Lung (tissue), 12 donors: ENCODE results near the gene HCRTR2. TPM values are rescaled to one million over a fixed set of nuclear protein-coding genes. Genes with fewer than 3 reads are reported as not detected.

ENCODE experiments used
- ATAC-seq: fragments of 200-7000 bp; cut with Tn5 transposase; one replicate; pipeline ENCODE4 v1.9.1; 2020; ENCODE audit warnings: moderate number of reproducible peaks; ENCODE audit not compliant: insufficient read depth, low FRiP score
- DNase-seq, 3 donors: peaks; one replicate each; pipeline ENCODE4 v3.0.0-alpha.2; 2013 to 2017
- H3K27ac ChIP-seq, 2 donors: one replicate each; pipeline ENCODE4 v1.5.1; 2013; ENCODE audit warnings: mild to moderate bottlenecking in 2 of 2, moderate library complexity in 2 of 2, control low read depth in 1 of 2, inconsistent platforms in 1 of 2, low read depth in 1 of 2, low read length in 1 of 2
- H3K27me3 ChIP-seq, 3 donors: one replicate each; pipeline ENCODE4 v1.5.1; 2013; ENCODE audit warnings: low read length in 2 of 3; ENCODE audit not compliant: control insufficient read depth in 3 of 3, insufficient read depth in 3 of 3
- H3K36me3 ChIP-seq, 4 donors: one replicate each; pipeline ENCODE4 v1.5.1; 2013; ENCODE audit warnings: low read length in 4 of 4, mild to moderate bottlenecking in 1 of 4, moderate library complexity in 1 of 4; ENCODE audit not compliant: control insufficient read depth in 4 of 4, insufficient read depth in 4 of 4
- H3K4me1 ChIP-seq, 5 donors: one replicate each; pipeline ENCODE4 v1.5.1; 2013; ENCODE audit warnings: low read length in 5 of 5, mild to moderate bottlenecking in 2 of 5, moderate library complexity in 1 of 5; ENCODE audit not compliant: control insufficient read depth in 5 of 5, insufficient read depth in 5 of 5
- H3K4me3 ChIP-seq: one replicate; pipeline ENCODE4 v1.5.1; 2013; ENCODE audit warnings: mild to moderate bottlenecking, control low read depth, moderate library complexity
- H3K9ac ChIP-seq, 2 donors: one replicate each; pipeline ENCODE4 v1.5.1; 2013; ENCODE audit warnings: low read length in 2 of 2, control low read depth in 1 of 2; ENCODE audit not compliant: insufficient read depth in 1 of 2
- H3K9me3 ChIP-seq, 4 donors: one replicate each; pipeline ENCODE4 v1.5.1; 2013; ENCODE audit warnings: low read length in 3 of 4, mild to moderate bottlenecking in 1 of 4, moderate library complexity in 1 of 4; ENCODE audit not compliant: control insufficient read depth in 4 of 4, insufficient read depth in 3 of 4
- WGBS, 2 donors: extraction: QIAGEN DNeasy Blood & Tissue Kit; methylation state at CpG; one replicate each; pipeline ENCODE4 v1.1.7; 2013; 5-methylcytosine and 5-hydroxymethylcytosine counted together
- polyA plus RNA-seq, 2 donors: library from polyadenylated mRNA; stranded (reverse); fragments of 200-250 nt; gene quantifications; one replicate each; pipeline ENCODE4 v1.2.1, GENCODE V29; 2013
- total RNA-seq, 2 donors: library from RNA; depleted of rRNA in 1 of 2; stranded (reverse); fragments of >200 nt in 1 of 2; gene quantifications; one replicate each; pipeline ENCODE4 v1.2.1, GENCODE V29; 2014 to 2021
- TF ChIP-seq, protein P1 (sequence below): IDR thresholded peaks from 2 replicates; pipeline ENCODE4 v1.5.1; 2012; ENCODE audit warnings: mild to moderate bottlenecking; ENCODE audit errors: control extremely low read depth, extremely low read depth
- donor health status: control.
- donor health status: control.
- donor health status: Bipolar disorder and iron deficiency.
- donor health status: healthy.
- donor health status: DM: yes; HTN: yes; CAD: no.

Gene HCRTR2
- total and polyA plus RNA-seq, 4 donors = not detected

DNA sequence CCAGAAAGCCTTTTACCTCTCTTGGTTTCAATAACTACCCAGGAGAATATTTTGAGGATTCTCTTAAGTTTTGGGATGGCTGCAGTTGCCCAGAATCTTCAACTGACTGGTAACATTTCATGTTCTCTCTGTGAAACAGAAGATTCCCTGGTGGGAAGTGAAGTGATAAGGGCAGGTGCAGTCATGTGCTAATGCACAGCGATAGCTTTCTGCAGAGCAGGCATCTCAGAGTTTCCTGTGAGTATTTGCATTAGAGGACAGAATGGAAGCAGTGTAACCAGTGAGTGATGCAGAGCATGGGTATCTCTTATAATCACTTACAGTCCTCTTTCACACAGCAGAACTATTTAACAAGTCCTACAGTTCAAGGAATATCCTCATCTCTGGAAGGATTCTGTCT, 76.1 kb downstream of the HCRTR2 start:
- 26 to 28% methylated on average over 1 of the region's 1 CpG for WGBS, 2 donors
- Histone ChIP-seq H3K36me3 (no peaks in the 10 kb centered on the region), H3K27ac (no peak overlapping the region), H3K4me3 (no peak overlapping the region), H3K9me3 (no peaks in the 10 kb centered on the region), H3K4me1 (no peaks in the 10 kb centered on the region), H3K9ac (no peak overlapping the region), H3K27me3 (no peaks in the 10 kb centered on the region)
- ATAC-seq (no peak), DNase-seq (no peak)
- TF ChIP-seq, protein P1, sequence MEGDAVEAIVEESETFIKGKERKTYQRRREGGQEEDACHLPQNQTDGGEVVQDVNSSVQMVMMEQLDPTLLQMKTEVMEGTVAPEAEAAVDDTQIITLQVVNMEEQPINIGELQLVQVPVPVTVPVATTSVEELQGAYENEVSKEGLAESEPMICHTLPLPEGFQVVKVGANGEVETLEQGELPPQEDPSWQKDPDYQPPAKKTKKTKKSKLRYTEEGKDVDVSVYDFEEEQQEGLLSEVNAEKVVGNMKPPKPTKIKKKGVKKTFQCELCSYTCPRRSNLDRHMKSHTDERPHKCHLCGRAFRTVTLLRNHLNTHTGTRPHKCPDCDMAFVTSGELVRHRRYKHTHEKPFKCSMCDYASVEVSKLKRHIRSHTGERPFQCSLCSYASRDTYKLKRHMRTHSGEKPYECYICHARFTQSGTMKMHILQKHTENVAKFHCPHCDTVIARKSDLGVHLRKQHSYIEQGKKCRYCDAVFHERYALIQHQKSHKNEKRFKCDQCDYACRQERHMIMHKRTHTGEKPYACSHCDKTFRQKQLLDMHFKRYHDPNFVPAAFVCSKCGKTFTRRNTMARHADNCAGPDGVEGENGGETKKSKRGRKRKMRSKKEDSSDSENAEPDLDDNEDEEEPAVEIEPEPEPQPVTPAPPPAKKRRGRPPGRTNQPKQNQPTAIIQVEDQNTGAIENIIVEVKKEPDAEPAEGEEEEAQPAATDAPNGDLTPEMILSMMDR = no peak

DNA sequence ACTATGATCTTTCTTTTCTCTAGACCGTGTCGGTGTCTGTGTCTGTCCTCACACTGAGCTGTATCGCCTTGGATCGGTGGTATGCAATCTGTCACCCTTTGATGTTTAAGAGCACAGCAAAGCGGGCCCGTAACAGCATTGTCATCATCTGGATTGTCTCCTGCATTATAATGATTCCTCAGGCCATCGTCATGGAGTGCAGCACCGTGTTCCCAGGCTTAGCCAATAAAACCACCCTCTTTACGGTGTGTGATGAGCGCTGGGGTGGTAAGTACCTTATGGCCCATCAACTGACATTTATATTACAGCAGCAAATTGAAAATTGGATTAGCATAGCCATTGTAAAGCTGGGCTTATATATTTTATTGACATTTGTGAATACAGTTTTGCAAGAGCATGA, 80.8 kb downstream of the HCRTR2 start:
- 81 to 84% methylated on average over 10 of the region's 10 CpGs for WGBS, 2 donors
- H3K4me1 ChIP-seq = peaks cover 0 to 2% (median 0%) of the 10 kb centered on the region in 5 donors
- H3K27me3 ChIP-seq = no peaks in the 10 kb centered on the region
- H3K36me3 ChIP-seq = no peaks in the 10 kb centered on the region
- no peak overlapping the region for H3K27ac ChIP-seq
- DNase-seq = no peak
- no peak overlapping the region for H3K9ac ChIP-seq
- ATAC-seq = no peak
- H3K4me3 ChIP-seq = no peak overlapping the region
- TF ChIP-seq, protein P1 = no peak
- no peaks in the 10 kb centered on the region for H3K9me3 ChIP-seq

DNA sequence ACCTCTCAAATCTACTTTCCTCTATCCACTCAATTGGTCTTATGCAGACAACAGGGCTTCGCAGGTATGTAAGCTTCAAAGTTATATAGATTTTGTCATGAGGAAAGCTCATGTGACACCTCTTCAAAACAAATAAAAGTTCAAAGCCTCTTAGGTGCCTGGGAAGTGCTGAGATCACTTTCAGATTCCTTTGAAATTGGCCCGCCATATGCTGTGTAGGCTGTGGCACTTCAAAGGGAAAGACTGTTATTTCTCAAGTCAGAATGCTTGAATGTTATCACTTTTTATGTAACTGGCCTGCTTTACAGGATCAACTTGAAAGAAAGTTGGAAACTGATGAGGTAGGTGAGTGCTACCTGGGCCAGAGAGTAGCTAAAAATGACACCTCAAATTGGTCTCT, 85.9 kb downstream of the HCRTR2 start:
- ATAC-seq = no peak
- Histone ChIP-seq H3K27me3 (no peaks in the 10 kb centered on the region), H3K9ac (no peak overlapping the region), H3K9me3 (no peaks in the 10 kb centered on the region), H3K4me3 (no peak overlapping the region), H3K27ac (no peak overlapping the region), H3K4me1 (peaks cover 0 to 2% (median 0%) of the 10 kb centered on the region in 5 donors), H3K36me3 (no peaks in the 10 kb centered on the region)
- TF ChIP-seq, protein P1 = no peak
- WGBS, 2 donors = 74 to 82% methylated on average over 2 of the region's 2 CpGs
- DNase-seq = no peak

DNA sequence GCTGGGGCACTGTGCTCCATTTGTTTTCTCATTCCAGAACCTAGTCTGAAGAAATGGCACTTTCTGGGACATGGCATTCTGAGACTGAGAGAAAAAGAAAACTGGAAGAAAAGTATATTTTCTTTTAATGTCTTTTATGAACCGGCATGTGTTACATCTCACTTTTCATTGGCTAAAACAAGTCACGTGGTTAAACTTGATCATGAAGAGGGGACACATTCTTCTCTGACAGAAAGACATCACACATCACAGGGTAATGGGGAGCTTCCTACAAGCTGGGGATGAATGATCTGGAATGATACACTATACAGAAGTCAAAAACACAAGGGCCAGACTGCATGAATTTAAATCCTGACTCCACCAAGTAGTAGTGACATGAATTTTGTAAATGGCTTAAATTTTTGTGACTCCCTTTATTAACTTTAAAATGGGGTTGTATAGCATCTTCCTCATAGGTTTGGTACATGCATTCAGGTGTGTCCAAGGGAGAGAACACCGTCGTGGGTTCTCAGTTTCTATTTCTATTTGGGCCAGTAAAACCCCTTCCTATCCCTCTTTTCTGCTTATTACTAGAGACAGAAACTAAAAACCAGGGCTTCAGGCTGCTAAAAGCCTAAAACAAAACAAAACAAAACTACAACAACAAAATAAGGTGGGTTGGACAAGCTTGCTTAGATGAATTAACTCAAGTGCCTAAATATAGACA, 91.2 kb downstream of the HCRTR2 start:
- Histone ChIP-seq H3K4me1 (no peaks in the 10 kb centered on the region), H3K9ac (no peak overlapping the region), H3K4me3 (no peak overlapping the region), H3K27me3 (no peaks in the 10 kb centered on the region), H3K27ac (no peak overlapping the region), H3K36me3 (no peaks in the 10 kb centered on the region), H3K9me3 (no peaks in the 10 kb centered on the region)
- ATAC-seq (no peak), DNase-seq (no peak)
- TF ChIP-seq, protein P1 = no peak
- 88 to 93% methylated on average over 4 of the region's 4 CpGs for WGBS, 2 donors
